GM13976 (cell line): Measurements from ENCODE around the gene CNTNAP2.
"Not testable (repeated sequence)": the region's sequence is repeated elsewhere in the genome, so short reads cannot be mapped to it uniquely, and the experiment has no call there.

ENCODE experiments used
- DNase-seq: peaks from one replicate; pipeline ENCODE4 v3.0.0; 2012; ENCODE audit warnings: low spot score
- in situ Hi-C: fragments of 300-500 bp; cut with MboI; formaldehyde crosslinking; loops from one replicate; pipeline ENCODE4 v1.12.0; 2022; ENCODE audit warnings: low sequenced_read_pairs, mixed read lengths, inconsistent platforms; ENCODE audit not compliant: unreplicated experiment
- TF ChIP-seq, protein P1 (sequence below): IDR thresholded peaks from 2 replicates; pipeline ENCODE4 v1.5.1; 2012; ENCODE audit warnings: borderline replicate concordance, mild to moderate bottlenecking; ENCODE audit not compliant: insufficient read depth; ENCODE audit errors: extremely low read depth, missing control alignments, control extremely low read depth

The CNTNAP2 gene

DNA sequence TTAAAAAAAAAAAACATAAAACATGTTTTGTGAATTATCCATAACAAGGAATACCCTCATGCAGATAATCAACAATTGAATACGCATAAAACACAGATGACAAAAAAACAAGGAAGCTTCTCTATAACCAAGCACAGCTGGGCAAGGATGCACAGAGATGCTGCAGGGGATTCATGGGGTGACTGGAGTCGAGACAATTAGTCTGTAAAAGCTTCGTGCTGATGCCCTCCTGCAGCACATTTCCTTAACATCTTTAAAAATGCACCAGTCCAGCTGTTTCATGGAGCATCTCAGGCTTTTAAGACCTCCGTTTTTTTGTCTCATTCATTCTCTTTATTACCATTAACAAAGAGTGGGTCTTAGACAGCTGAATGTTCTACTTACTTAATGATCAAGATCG, 1680.0 kb downstream of the CNTNAP2 start:
- in situ Hi-C loops = no loop called here
- TF ChIP-seq, protein P1, sequence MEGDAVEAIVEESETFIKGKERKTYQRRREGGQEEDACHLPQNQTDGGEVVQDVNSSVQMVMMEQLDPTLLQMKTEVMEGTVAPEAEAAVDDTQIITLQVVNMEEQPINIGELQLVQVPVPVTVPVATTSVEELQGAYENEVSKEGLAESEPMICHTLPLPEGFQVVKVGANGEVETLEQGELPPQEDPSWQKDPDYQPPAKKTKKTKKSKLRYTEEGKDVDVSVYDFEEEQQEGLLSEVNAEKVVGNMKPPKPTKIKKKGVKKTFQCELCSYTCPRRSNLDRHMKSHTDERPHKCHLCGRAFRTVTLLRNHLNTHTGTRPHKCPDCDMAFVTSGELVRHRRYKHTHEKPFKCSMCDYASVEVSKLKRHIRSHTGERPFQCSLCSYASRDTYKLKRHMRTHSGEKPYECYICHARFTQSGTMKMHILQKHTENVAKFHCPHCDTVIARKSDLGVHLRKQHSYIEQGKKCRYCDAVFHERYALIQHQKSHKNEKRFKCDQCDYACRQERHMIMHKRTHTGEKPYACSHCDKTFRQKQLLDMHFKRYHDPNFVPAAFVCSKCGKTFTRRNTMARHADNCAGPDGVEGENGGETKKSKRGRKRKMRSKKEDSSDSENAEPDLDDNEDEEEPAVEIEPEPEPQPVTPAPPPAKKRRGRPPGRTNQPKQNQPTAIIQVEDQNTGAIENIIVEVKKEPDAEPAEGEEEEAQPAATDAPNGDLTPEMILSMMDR = no peak
- DNase-seq = no peak

DNA sequence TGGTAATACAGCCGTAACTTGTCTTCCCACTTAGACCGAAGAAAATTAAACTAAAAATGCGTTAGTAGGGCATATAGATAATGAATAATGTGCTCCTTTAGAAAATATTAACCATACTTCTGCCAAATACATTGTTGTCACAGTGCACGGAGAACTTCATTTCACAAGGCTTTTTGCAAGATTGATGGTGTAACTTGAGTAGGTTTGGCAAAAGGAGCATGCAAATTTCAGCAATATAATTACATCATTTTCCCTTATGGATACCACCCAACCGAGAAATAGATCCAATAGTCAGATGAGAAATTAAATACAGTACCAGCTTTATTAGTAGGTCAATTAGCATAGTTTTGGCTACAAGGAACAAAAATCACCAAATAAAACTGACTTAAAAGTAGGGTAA, 1681.4 kb downstream of the CNTNAP2 start:
- DNase-seq = no peak
- TF ChIP-seq, protein P1 = no peak
- in situ Hi-C loops = no loop called here

DNA sequence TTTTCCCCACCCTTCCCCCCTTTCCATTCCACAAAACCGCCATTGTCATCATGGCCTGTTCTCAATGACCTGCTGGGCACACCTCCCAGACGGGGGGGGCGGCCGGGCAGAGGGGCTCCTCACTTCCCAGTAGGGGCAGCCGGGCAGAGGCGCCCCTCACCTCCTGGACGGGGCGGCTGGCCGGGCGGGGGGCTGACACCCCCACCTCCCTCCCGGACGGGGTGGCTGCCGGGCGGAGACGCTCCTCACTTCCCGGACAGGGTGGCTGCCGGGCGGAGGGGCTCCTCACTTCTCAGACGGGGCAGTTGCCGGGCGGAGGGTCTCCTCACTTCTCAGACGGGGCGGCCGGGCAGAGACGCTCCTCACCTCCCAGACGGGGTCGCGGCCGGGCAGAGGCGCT, 1685.2 kb downstream of the CNTNAP2 start:
- DNase-seq, in situ Hi-C loops: not testable (repeated sequence)

DNA sequence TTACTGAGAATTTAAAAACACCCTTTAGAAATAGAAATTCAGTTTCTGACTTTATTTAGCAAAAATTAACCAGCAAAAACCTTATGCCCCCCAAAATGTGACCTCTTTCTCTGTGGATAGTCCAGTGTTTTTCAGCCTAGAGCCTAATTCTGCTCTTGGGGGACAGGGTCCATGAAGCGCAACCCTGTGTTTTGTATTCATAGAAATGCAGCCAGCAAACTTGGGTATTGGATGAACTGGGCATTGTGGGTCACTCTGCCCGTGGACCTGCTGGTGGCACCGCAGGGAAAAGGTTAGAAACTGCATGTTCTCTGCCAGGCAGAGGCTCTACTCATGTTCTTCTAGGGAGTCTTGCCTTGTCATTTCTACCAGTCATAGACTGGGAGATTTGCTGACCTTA, 1686.5 kb downstream of the CNTNAP2 start:
- TF ChIP-seq, protein P1 = no peak
- DNase-seq = no peak
- in situ Hi-C loops = no loop called here

DNA sequence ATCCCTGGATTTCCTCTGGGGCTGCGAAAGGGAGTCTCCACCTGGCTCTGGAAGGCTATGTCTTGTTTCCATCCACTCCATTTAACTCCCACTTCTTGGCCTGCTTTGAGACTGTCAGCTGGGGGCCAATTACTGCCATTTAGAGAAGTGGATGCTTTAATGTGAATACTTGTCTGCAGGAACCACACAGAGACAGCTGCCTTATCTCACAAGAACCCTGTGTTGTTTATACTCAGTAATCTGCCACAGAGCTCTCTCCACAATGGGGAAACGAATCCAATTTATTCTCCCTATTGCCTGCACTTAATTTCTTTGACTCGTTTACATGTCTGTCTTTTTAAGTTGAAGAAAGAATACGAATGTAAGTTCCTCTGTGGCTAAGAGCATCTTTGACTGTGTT, 1687.0 kb downstream of the CNTNAP2 start:
- DNase-seq = no peak
- in situ Hi-C loops = no loop called here
- TF ChIP-seq, protein P1 = no peak

DNA sequence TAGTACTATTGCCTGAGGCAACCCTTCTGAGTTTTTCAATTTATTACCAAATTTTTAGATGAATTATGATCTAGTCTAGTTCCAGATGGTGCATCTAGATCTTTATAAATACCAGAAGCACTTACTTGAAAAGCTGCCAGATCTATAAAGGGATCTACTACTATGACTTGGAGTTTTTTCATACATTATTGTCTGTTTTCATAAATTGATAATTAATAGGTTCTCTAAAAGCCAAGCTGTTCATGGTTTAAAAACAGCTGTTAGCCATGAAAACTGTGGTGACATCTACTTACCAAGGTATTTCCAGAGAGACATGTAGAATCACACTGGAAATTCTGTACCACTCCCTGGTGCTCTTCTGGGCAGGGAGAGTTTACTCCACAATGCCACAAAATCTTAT, 1687.4 kb downstream of the CNTNAP2 start:
- no peak for DNase-seq
- TF ChIP-seq, protein P1 = no peak
- in situ Hi-C loops = no loop called here

DNA sequence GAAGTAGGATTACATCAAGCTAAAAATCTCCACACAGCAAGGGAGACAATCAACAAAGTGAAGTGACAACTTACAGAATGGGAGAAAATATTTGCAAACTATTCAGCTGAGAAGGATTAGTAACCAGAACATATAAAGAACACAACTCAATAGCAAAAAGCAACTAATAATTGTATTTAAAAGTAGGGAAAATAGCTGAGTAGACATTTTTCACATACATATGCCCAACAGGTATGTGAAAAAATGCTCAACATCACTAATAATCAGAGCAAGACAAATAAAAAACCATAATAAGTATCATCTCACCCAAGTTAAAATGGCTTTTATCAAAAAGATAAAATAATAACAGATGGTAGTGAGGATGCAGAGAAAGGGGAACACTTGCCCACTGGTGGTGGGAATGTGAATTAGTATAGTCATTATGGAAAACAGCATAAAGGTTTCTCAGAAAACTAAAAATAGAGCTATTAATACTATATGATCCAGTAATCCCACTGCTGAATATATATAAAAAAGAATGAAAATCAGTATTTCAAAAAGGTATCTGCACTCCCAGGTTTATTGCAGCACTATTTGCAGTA, 1689.5 kb downstream of the CNTNAP2 start:
- in situ Hi-C loops = no loop called here
- TF ChIP-seq, protein P1 = no peak
- DNase-seq = no peak
